Mesendoderm (in vitro differentiated cells): ENCODE measurements around the gene TRIM71.
A peak's percentile ranks its signal among the peaks of the same experiment; 100 is the strongest.
"Not testable (repeated sequence)": the region's sequence is repeated elsewhere in the genome, so short reads cannot be mapped to it uniquely, and the experiment has no call there.

Source experiments
- DNase-seq: peaks from one replicate; pipeline ENCODE4 v3.0.0; 2013
- H2AK5ac ChIP-seq: 2 replicates; pipeline ENCODE4 v1.6.1; 2013; ENCODE audit warnings: low read length, inconsistent platforms
- H2BK120ac ChIP-seq: 2 replicates; pipeline ENCODE4 v1.6.1; 2013; ENCODE audit warnings: low read depth, mild to moderate bottlenecking, low read length, moderate library complexity, mixed read lengths
- H2BK15ac ChIP-seq: replicated peaks from 2 replicates; pipeline ENCODE4 v1.6.1; 2013; ENCODE audit warnings: low read depth, mild to moderate bottlenecking, moderate library complexity
- H2BK5ac ChIP-seq: 2 replicates; pipeline ENCODE4 v1.6.1; 2013; ENCODE audit warnings: low read length, inconsistent platforms
- H3K18ac ChIP-seq: 2 replicates; pipeline ENCODE4 v1.6.1; 2013; ENCODE audit warnings: mild to moderate bottlenecking, low read length, mixed read lengths
- H3K23ac ChIP-seq: one replicate; pipeline ENCODE4 v1.6.1; 2013; ENCODE audit warnings: low read length
- H3K27ac ChIP-seq: 2 replicates; pipeline ENCODE4 v1.5.1; 2013; ENCODE audit warnings: low read depth, mild to moderate bottlenecking, inconsistent platforms, low read length, moderate library complexity
- H3K27me3 ChIP-seq: 2 replicates; pipeline ENCODE4 v1.6.1; 2013; ENCODE audit warnings: low read length, control low read depth, mild to moderate bottlenecking, inconsistent platforms; ENCODE audit not compliant: insufficient read depth, poor library complexity
- H3K36me3 ChIP-seq: 2 replicates; pipeline ENCODE4 v1.6.1; 2013; ENCODE audit warnings: low read length, inconsistent platforms; ENCODE audit not compliant: control insufficient read depth, insufficient read depth
- H3K4ac ChIP-seq: one replicate; pipeline ENCODE4 v1.6.1; 2013; ENCODE audit warnings: low read depth, mild to moderate bottlenecking, low read length, moderate library complexity
- H3K4me1 ChIP-seq: 2 replicates; pipeline ENCODE4 v1.6.1; 2013; ENCODE audit warnings: low read depth, low read length, inconsistent platforms; ENCODE audit not compliant: control insufficient read depth
- H3K4me2 ChIP-seq: 2 replicates; pipeline ENCODE4 v1.6.1; 2013; ENCODE audit warnings: low read length
- H3K4me3 ChIP-seq: 2 replicates; pipeline ENCODE4 v1.5.1; 2013; ENCODE audit warnings: mild to moderate bottlenecking, low read length
- H3K56ac ChIP-seq: one replicate; pipeline ENCODE4 v1.6.1; 2013; ENCODE audit warnings: low read length
- H3K79me1 ChIP-seq: 2 replicates; pipeline ENCODE4 v1.6.1; 2013; ENCODE audit warnings: low read length, inconsistent platforms
- H3K79me2 ChIP-seq: 2 replicates; pipeline ENCODE4 v1.6.1; 2013; ENCODE audit warnings: mild to moderate bottlenecking, low read length; ENCODE audit not compliant: control insufficient read depth, insufficient read depth
- H3K9ac ChIP-seq: 2 replicates; pipeline ENCODE4 v1.6.1; 2013; ENCODE audit warnings: low read length, inconsistent platforms
- H4K5ac ChIP-seq: one replicate; pipeline ENCODE4 v1.6.1; 2013; ENCODE audit warnings: low read length
- H4K8ac ChIP-seq: one replicate; pipeline ENCODE4 v1.6.1; 2013; ENCODE audit warnings: low read depth, mild to moderate bottlenecking, control low read depth, low read length, moderate library complexity
- WGBS: extraction: QIAGEN DNeasy Blood & Tissue Kit; methylation state at CpG from one replicate; pipeline ENCODE4 v1.1.7; 2013; ENCODE audit warnings: low lambda C conversion rate, missing lambda C conversion rate; ENCODE audit not compliant: insufficient coverage; ENCODE audit errors: extremely low coverage; 5-methylcytosine and 5-hydroxymethylcytosine counted together

TRIM71 gene

GRCh38 chr3:32912046-32912445, 94.2 kb downstream of the TRIM71 start:
- no peak overlapping the region for H3K9ac ChIP-seq
- no peaks in the 10 kb centered on the region for H3K27me3 ChIP-seq
- H2BK15ac ChIP-seq = no peak overlapping the region
- H3K36me3 ChIP-seq = no peaks in the 10 kb centered on the region
- H2BK120ac ChIP-seq = no peak overlapping the region
- H2AK5ac ChIP-seq = no peak overlapping the region
- H4K8ac ChIP-seq = no peak overlapping the region
- no peaks in the 10 kb centered on the region for H3K79me2 ChIP-seq
- no peaks in the 10 kb centered on the region for H3K79me1 ChIP-seq
- H3K4ac ChIP-seq = no peak overlapping the region
- no peak overlapping the region for H3K23ac ChIP-seq
- H3K4me2 ChIP-seq = no peak overlapping the region
- no peak overlapping the region for H3K27ac ChIP-seq
- H4K5ac ChIP-seq = no peak overlapping the region
- H3K4me3 ChIP-seq = no peak overlapping the region
- no peak overlapping the region for H2BK5ac ChIP-seq
- no CpG with 5 or more reads among the region's 1 CpG for WGBS
- no peak for DNase-seq
- no peak overlapping the region for H3K18ac ChIP-seq
- no peaks in the 10 kb centered on the region for H3K4me1 ChIP-seq
- H3K56ac ChIP-seq = no peak overlapping the region

GRCh38 chr3:32913790-32914446, 96.1 kb downstream of the TRIM71 start:
- DNase-seq = no peak
- Histone ChIP-seq H3K4ac (no peak overlapping the region), H3K27me3 (no peaks in the 10 kb centered on the region), H3K56ac (no peak overlapping the region), H2BK120ac (no peak overlapping the region), H4K8ac (no peak overlapping the region), H2BK15ac (no peak overlapping the region), H2AK5ac (no peak overlapping the region), H3K36me3 (no peaks in the 10 kb centered on the region), H4K5ac (no peak overlapping the region), H3K4me3 (no peak overlapping the region), H3K4me2 (no peak overlapping the region), H3K18ac (no peak overlapping the region), H3K9ac (no peak overlapping the region), H3K23ac (no peak overlapping the region), H3K27ac (no peak overlapping the region), H2BK5ac (no peak overlapping the region), H3K4me1 (no peaks in the 10 kb centered on the region), H3K79me2 (no peaks in the 10 kb centered on the region), H3K79me1 (no peaks in the 10 kb centered on the region)
- no CpG with 5 or more reads among the region's 7 CpGs for WGBS

DNA sequence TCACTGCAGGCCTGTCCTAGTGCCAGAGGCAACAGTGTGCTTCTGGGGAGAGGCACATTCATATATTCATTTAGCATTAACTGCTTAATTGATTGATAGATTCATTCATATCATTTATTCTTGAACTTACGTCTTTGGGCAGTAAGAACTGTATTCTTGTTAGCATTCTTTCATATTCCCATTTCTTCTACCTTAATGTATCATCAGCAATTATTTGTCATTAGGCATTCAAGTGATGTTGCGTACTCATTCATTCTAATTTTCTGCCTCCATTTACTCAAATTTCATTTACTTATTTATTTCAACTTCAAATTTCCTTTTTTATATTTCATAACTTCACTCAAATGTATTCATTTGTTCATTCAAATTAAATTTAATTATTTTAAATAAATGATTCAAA, 102.1 kb downstream of the TRIM71 start:
- Histone ChIP-seq H2AK5ac (no peak overlapping the region), H3K18ac (no peak overlapping the region), H3K4me1 (no peaks in the 10 kb centered on the region), H2BK5ac (no peak overlapping the region), H3K79me2 (no peaks in the 10 kb centered on the region), H3K23ac (no peak overlapping the region), H3K4me3 (no peak overlapping the region), H3K4ac (no peak overlapping the region), H3K9ac (no peak overlapping the region), H4K5ac (no peak overlapping the region), H3K36me3 (no peaks in the 10 kb centered on the region), H3K79me1 (no peaks in the 10 kb centered on the region), H3K4me2 (no peak overlapping the region), H3K27ac (no peak overlapping the region), H2BK120ac (no peak overlapping the region), H3K56ac (no peak overlapping the region), H3K27me3 (no peaks in the 10 kb centered on the region), H4K8ac (no peak overlapping the region), H2BK15ac (no peak overlapping the region)
- 100% methylated on average over 1 of the region's 2 CpGs for WGBS
- no peak for DNase-seq

GRCh38 chr3:32922078-32922477, 104.3 kb downstream of the TRIM71 start:
- Histone ChIP-seq H2BK15ac (no peak overlapping the region), H3K79me2 (no peaks in the 10 kb centered on the region), H4K5ac (no peak overlapping the region), H3K4me1 (no peaks in the 10 kb centered on the region), H3K56ac (no peak overlapping the region), H3K18ac (no peak overlapping the region), H2BK120ac (no peak overlapping the region), H2BK5ac (no peak overlapping the region), H3K27ac (no peak overlapping the region), H3K27me3 (no peaks in the 10 kb centered on the region), H3K4me2 (no peak overlapping the region), H3K36me3 (no peaks in the 10 kb centered on the region), H4K8ac (no peak overlapping the region), H3K4ac (no peak overlapping the region), H3K4me3 (no peak overlapping the region), H3K23ac (no peak overlapping the region), H3K79me1 (no peaks in the 10 kb centered on the region), H2AK5ac (no peak overlapping the region), H3K9ac (no peak overlapping the region)
- no peak for DNase-seq
- no CpG with 5 or more reads among the region's 7 CpGs for WGBS

DNA sequence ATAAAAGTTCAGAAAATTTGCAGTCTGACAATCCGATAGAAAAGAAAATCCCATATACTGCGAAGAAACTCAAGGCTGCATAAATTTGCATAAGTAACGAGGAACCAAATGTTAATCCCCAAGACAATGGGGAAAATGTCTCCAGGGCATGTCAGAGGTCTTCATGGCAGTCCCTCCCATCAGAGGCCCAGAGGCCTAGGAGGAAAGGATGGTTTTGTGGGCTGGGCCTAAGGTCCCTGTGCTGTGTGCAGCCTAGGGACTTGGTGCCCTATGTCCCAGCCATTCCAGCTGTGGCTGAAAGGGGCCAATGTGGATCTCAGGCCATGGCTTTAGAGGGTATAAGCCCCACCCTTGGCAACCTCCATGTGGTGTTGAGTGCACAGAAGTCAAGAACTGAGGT, 112.4 kb downstream of the TRIM71 start:
- Histone ChIP-seq H4K5ac (no peak overlapping the region), H2AK5ac (no peak overlapping the region), H3K27ac (no peak overlapping the region), H3K18ac (no peak overlapping the region), H4K8ac (no peak overlapping the region), H3K4me1 (no peaks in the 10 kb centered on the region), H3K23ac (no peak overlapping the region), H3K9ac (no peak overlapping the region), H3K4ac (peak overlapping the region; percentile 45), H3K27me3 (no peaks in the 10 kb centered on the region), H3K56ac (no peak overlapping the region), H3K79me1 (no peaks in the 10 kb centered on the region), H2BK120ac (no peak overlapping the region), H2BK15ac (no peak overlapping the region), H3K4me2 (no peak overlapping the region), H3K4me3 (no peak overlapping the region), H2BK5ac (no peak overlapping the region), H3K79me2 (no peaks in the 10 kb centered on the region), H3K36me3 (no peaks in the 10 kb centered on the region)
- no CpG with 5 or more reads among the region's 3 CpGs for WGBS
- DNase-seq = no peak

- not testable (repeated sequence) for H3K18ac ChIP-seq
- no CpG with 5 or more reads among the region's 2 CpGs for WGBS
These were observed 113.5 kb downstream of the TRIM71 start for GRCh38 chr3:32931273-32931672.

More at GRCh38 chr3:32931273-32931672, 113.5 kb downstream of the TRIM71 start:
- not testable (repeated sequence) for H2BK5ac ChIP-seq, H3K27me3 ChIP-seq, H3K9ac ChIP-seq, H4K5ac ChIP-seq, H2BK15ac ChIP-seq, H3K56ac ChIP-seq, H3K23ac ChIP-seq, H3K79me2 ChIP-seq, DNase-seq, H3K4me1 ChIP-seq, H3K4me3 ChIP-seq, H3K4ac ChIP-seq, H2AK5ac ChIP-seq, H2BK120ac ChIP-seq, H3K27ac ChIP-seq, H3K36me3 ChIP-seq, H4K8ac ChIP-seq, H3K79me1 ChIP-seq, H3K4me2 ChIP-seq
